ENCODE data around the gene ACTR1B.
"Not testable (repeated sequence)": the region's sequence is repeated elsewhere in the genome, so short reads cannot be mapped to it uniquely, and the experiment has no call there.

Gene ACTR1B

GRCh38 chr2:97663962-97664635, at the start of gene ACTR1B:
ACTR1B (minus strand) TSS chr2:97664044; CDS start chr2:97663890, 154 bp downstream.
- peak; percentile 95 to 97 for DNase-seq (ENCODE audit: low read depth in 1 of 2, low spot score in 1 of 2)

- DNase-seq (ENCODE audit: low read depth in 1 of 2, low spot score in 1 of 2) = peak; percentile 32 to 45
Measured at GRCh38 chr2:97712693-97713295, 49.0 kb upstream of the ACTR1B start.

GRCh38 chr2:97712175-97712574, 48.3 kb upstream of the ACTR1B start:
- DNase-seq (ENCODE audit: low read depth in 1 of 2, low spot score in 1 of 2) = not testable (repeated sequence)

- no peak for DNase-seq (ENCODE audit: low read depth in 1 of 2, low spot score in 1 of 2)
Measured at GRCh38 chr2:97711394-97711711, 47.5 kb upstream of the ACTR1B start.

GRCh38 chr2:97708608-97709007, 44.8 kb upstream of the ACTR1B start:
- no peak for DNase-seq (ENCODE audit: low read depth in 1 of 2, low spot score in 1 of 2)

GRCh38 chr2:97708048-97708380, 44.2 kb upstream of the ACTR1B start:
- no peak for DNase-seq (ENCODE audit: low read depth in 1 of 2, low spot score in 1 of 2)

GRCh38 chr2:97707362-97708047, 43.7 kb upstream of the ACTR1B start:
- DNase-seq (ENCODE audit: low read depth in 1 of 2, low spot score in 1 of 2) = no peak

GRCh38 chr2:97706708-97707345, 43.0 kb upstream of the ACTR1B start:
- DNase-seq (ENCODE audit: low read depth in 1 of 2, low spot score in 1 of 2) = no peak

GRCh38 chr2:97706112-97706511, 42.3 kb upstream of the ACTR1B start:
- no peak for DNase-seq (ENCODE audit: low read depth in 1 of 2, low spot score in 1 of 2)

- no peak for DNase-seq (ENCODE audit: low read depth in 1 of 2, low spot score in 1 of 2)
Measured at GRCh38 chr2:97704989-97705388, 41.1 kb upstream of the ACTR1B start.

- no peak for DNase-seq (ENCODE audit: low read depth in 1 of 2, low spot score in 1 of 2)
Measured at GRCh38 chr2:97703741-97704140, 39.9 kb upstream of the ACTR1B start.

GRCh38 chr2:97702731-97703470, 39.1 kb upstream of the ACTR1B start:
- DNase-seq (ENCODE audit: low read depth in 1 of 2, low spot score in 1 of 2) = no peak

- no peak for DNase-seq (ENCODE audit: low read depth in 1 of 2, low spot score in 1 of 2)
Measured at GRCh38 chr2:97701851-97702465, 38.1 kb upstream of the ACTR1B start.

- no peak for DNase-seq (ENCODE audit: low read depth in 1 of 2, low spot score in 1 of 2)
Measured at GRCh38 chr2:97701186-97701585, 37.3 kb upstream of the ACTR1B start.

- DNase-seq (ENCODE audit: low read depth in 1 of 2, low spot score in 1 of 2) = peak in 1 of 2 donors; percentile 38
Measured at GRCh38 chr2:97699765-97700444, 36.1 kb upstream of the ACTR1B start.

GRCh38 chr2:97698530-97698929, 34.7 kb upstream of the ACTR1B start:
- DNase-seq (ENCODE audit: low read depth in 1 of 2, low spot score in 1 of 2) = no peak

- DNase-seq (ENCODE audit: low read depth in 1 of 2, low spot score in 1 of 2) = peak; percentile 84 to 94
Measured at GRCh38 chr2:97697252-97698235, 33.7 kb upstream of the ACTR1B start.

- DNase-seq (ENCODE audit: low read depth in 1 of 2, low spot score in 1 of 2) = no peak
Measured at GRCh38 chr2:97695744-97696143, 31.9 kb upstream of the ACTR1B start.

- no peak for DNase-seq (ENCODE audit: low read depth in 1 of 2, low spot score in 1 of 2)
Measured at GRCh38 chr2:97693476-97693875, 29.6 kb upstream of the ACTR1B start.

Measured in stimulated activated CD4-positive, alpha-beta T cell treated with anti-CD3 and anti-CD28 coated beads, Interleukin-15, amount 100 ng/mL, for 1 hour (primary cell).